H1 (cell line): ENCODE measurements around the gene G3BP1. TPM values are rescaled to one million over a fixed set of nuclear protein-coding genes. Genes with fewer than 3 reads are reported as not detected.

Experiments used
- CTCF ChIA-PET: fragments of 300-600 bp; sonication (Branson Sonifier 250); formaldehyde crosslinking; loops from one replicate; lab custom pipeline; 2021; ENCODE audit not compliant: partially characterized antibody; lab: Charles Lee
- POLR2A ChIA-PET: fragments of 300-600 bp; sonication (Branson Sonifier 250); formaldehyde crosslinking; loops from one replicate; lab custom pipeline; 2021; ENCODE audit warnings: inconsistent platforms; ENCODE audit not compliant: partially characterized antibody; lab: Charles Lee
- DNase-seq, 2 experiments: peaks; one replicate each; pipeline versions ENCODE4 v3.0.0 to v3.0.0-alpha.2; 2010 to 2022; ENCODE audit warnings: low spot score in 2 of 2, low read depth in 1 of 2, mixed read lengths in 1 of 2
- FAIRE-seq: peaks from 2 replicates; lab custom pipeline; 2011; peaks lifted over from hg19 to GRCh38; lab: Jason Lieb, UNC
- H2AFZ ChIP-seq: 2 replicates; pipeline ENCODE4 v1.8.1; 2012; ENCODE audit warnings: low read length, inconsistent platforms
- H2AK5ac ChIP-seq: 2 replicates; pipeline ENCODE4 v1.6.1; 2013; ENCODE audit warnings: low read depth, low read length
- H2BK120ac ChIP-seq: replicated peaks from 2 replicates; pipeline ENCODE3; 2013; ENCODE audit warnings: low read depth, low read length, inconsistent platforms
- H2BK12ac ChIP-seq: 2 replicates; pipeline ENCODE4 v1.6.1; 2013; ENCODE audit warnings: low read depth, low read length
- H2BK15ac ChIP-seq: 2 replicates; pipeline ENCODE4 v1.6.1; 2013; ENCODE audit warnings: low read length
- H2BK20ac ChIP-seq: 2 replicates; pipeline ENCODE4 v1.6.1; 2013; ENCODE audit warnings: low read length
- H2BK5ac ChIP-seq: 2 replicates; pipeline ENCODE4 v1.6.1; 2013; ENCODE audit warnings: low read depth, low read length
- H3K14ac ChIP-seq: 2 replicates; pipeline ENCODE4 v1.6.1; 2013; ENCODE audit warnings: inconsistent platforms; ENCODE audit not compliant: insufficient read length
- H3K18ac ChIP-seq: 2 replicates; pipeline ENCODE4 v1.6.1; 2013; ENCODE audit warnings: low read length; ENCODE audit errors: extremely low read depth
- H3K23ac ChIP-seq: 2 replicates; pipeline ENCODE4 v1.6.1; 2013; ENCODE audit warnings: inconsistent platforms; ENCODE audit not compliant: insufficient read length
- H3K23me2 ChIP-seq: 2 replicates; pipeline ENCODE4 v1.6.1; 2013; ENCODE audit warnings: low read depth, low read length
- H3K27ac ChIP-seq: 2 replicates; pipeline ENCODE4 v1.6.1; 2011; ENCODE audit warnings: low read depth, low read length, inconsistent platforms
- H3K27me3 ChIP-seq, 4 experiments: replicated peaks in 1 of 4; 1 replicate in 1 of 4; 2 replicates in 3 of 4; pipeline versions ENCODE4 v1.6.1 to v1.8.1; 2011 to 2013; ENCODE audit warnings: low read length in 3 of 4, mild to moderate bottlenecking in 3 of 4, inconsistent platforms in 2 of 4, mixed read lengths in 2 of 4, moderate library complexity in 1 of 4; ENCODE audit not compliant: control insufficient read depth in 3 of 4, insufficient read depth in 3 of 4; ENCODE audit errors: extremely low read depth in 1 of 4
- H3K36me3 ChIP-seq, 4 experiments: 2 replicates each; pipeline versions ENCODE4 v1.6.1 to v1.8.1; 2011 to 2013; ENCODE audit warnings: mild to moderate bottlenecking in 4 of 4, low read length in 3 of 4, moderate library complexity in 2 of 4, control low read depth in 1 of 4, inconsistent platforms in 1 of 4; ENCODE audit not compliant: insufficient read depth in 4 of 4, control insufficient read depth in 2 of 4
- H3K4ac ChIP-seq: replicated peaks from 2 replicates; pipeline ENCODE3; 2013; ENCODE audit warnings: low read length, low read depth, mixed read lengths, inconsistent platforms; ENCODE audit not compliant: insufficient read length
- H3K4me1 ChIP-seq, 4 experiments: replicated peaks in 1 of 4; 1 replicate in 1 of 4; 2 replicates in 3 of 4; pipeline versions ENCODE4 v1.6.1 to v1.8.1; 2011 to 2013; ENCODE audit warnings: low read length in 3 of 4, inconsistent platforms in 2 of 4, mixed read lengths in 1 of 4; ENCODE audit not compliant: insufficient read depth in 4 of 4, control insufficient read depth in 3 of 4
- H3K4me2 ChIP-seq, 2 experiments: 2 replicates each; pipeline versions ENCODE4 v1.6.1 to v1.8.1; 2011 to 2013; ENCODE audit warnings: low read depth in 2 of 2, low read length in 2 of 2, control low read depth in 1 of 2, inconsistent platforms in 1 of 2, mild to moderate bottlenecking in 1 of 2; ENCODE audit not compliant: insufficient read depth in 1 of 2
- H3K4me3 ChIP-seq, 4 experiments: fragments of 200-600, 300-600 bp in 1 of 4; sonication (generic), shearing (Covaris generic), sonication (Bioruptor Twin) in 1 of 4; 2 replicates each; pipeline versions ENCODE4 v1.5.1 to v1.8.1; 2011 to 2016; ENCODE audit warnings: low read length in 4 of 4, low read depth in 3 of 4, control low read depth in 2 of 4, inconsistent platforms in 2 of 4, mild to moderate bottlenecking in 2 of 4, mixed read lengths in 1 of 4, moderate library complexity in 1 of 4; ENCODE audit not compliant: insufficient read depth in 2 of 4; ENCODE audit errors: extremely low read depth in 1 of 4
- H3K56ac ChIP-seq: replicated peaks from 2 replicates; pipeline ENCODE3; 2013; ENCODE audit warnings: low read depth, mild to moderate bottlenecking, mixed read lengths, low read length, inconsistent platforms; ENCODE audit not compliant: insufficient read length
- H3K79me1 ChIP-seq: 2 replicates; pipeline ENCODE4 v1.6.1; 2013; ENCODE audit warnings: low read depth, low read length, control low read depth
- H3K79me2 ChIP-seq, 2 experiments: 2 replicates each; pipeline versions ENCODE4 v1.6.1 to v1.8.1; 2012 to 2013; ENCODE audit warnings: low read length in 2 of 2, mild to moderate bottlenecking in 2 of 2, inconsistent platforms in 1 of 2; ENCODE audit not compliant: insufficient read depth in 2 of 2, control insufficient read depth in 1 of 2
- H3K9ac ChIP-seq, 4 experiments: replicated peaks in 1 of 4; 1 replicate in 1 of 4; 2 replicates in 3 of 4; pipeline versions ENCODE4 v1.6.1 to v1.8.1; 2011 to 2013; ENCODE audit warnings: low read depth in 3 of 4, low read length in 3 of 4, control low read depth in 2 of 4, mild to moderate bottlenecking in 2 of 4, moderate library complexity in 2 of 4, inconsistent platforms in 1 of 4; ENCODE audit errors: extremely low read depth in 1 of 4
- H3K9me3 ChIP-seq, 2 experiments: 2 replicates each; pipeline versions ENCODE4 v1.6.1 to v1.8.1; 2012 to 2013; ENCODE audit warnings: mild to moderate bottlenecking in 2 of 2, moderate library complexity in 2 of 2, control low read depth in 1 of 2, inconsistent platforms in 1 of 2, low read depth in 1 of 2, low read length in 1 of 2, mixed read lengths in 1 of 2; ENCODE audit not compliant: insufficient read depth in 2 of 2
- H4K20me1 ChIP-seq, 2 experiments: replicated peaks in 1 of 2; 2 replicates each; pipeline versions ENCODE3 to v1.8.1; 2011 to 2013; ENCODE audit warnings: inconsistent platforms in 2 of 2, low read length in 2 of 2, mild to moderate bottlenecking in 1 of 2; ENCODE audit not compliant: insufficient read depth in 2 of 2, control insufficient read depth in 1 of 2
- H4K5ac ChIP-seq: 2 replicates; pipeline ENCODE4 v1.6.1; 2013; ENCODE audit warnings: low read length, low read depth, mixed read lengths, inconsistent platforms; ENCODE audit not compliant: insufficient read length
- H4K8ac ChIP-seq: 2 replicates; pipeline ENCODE4 v1.8.0; 2013; ENCODE audit warnings: mild to moderate bottlenecking, moderate library complexity, low read length, inconsistent platforms; ENCODE audit not compliant: insufficient read depth; ENCODE audit errors: extremely low read depth
- H4K91ac ChIP-seq: replicated peaks from 2 replicates; pipeline ENCODE3; 2013; ENCODE audit warnings: low read length, mixed read lengths, inconsistent platforms; ENCODE audit not compliant: insufficient read length
- CREB1 ChIP-seq: IDR thresholded peaks from 2 replicates; pipeline ENCODE4 v1.6.1; 2012; ENCODE audit warnings: inconsistent platforms
- E2F6 ChIP-seq: IDR thresholded peaks from 2 replicates; pipeline ENCODE4 v1.6.1; 2012; ENCODE audit warnings: inconsistent platforms
- HDAC2 ChIP-seq, 2 experiments: fragments of 300-600 bp in 1 of 2; sonication (generic) in 1 of 2; IDR thresholded peaks; 2 replicates each; pipeline ENCODE4 v1.6.1; 2011 to 2012; ENCODE audit warnings: low read depth in 2 of 2, low read length in 2 of 2, mild to moderate bottlenecking in 2 of 2, moderate library complexity in 2 of 2, borderline replicate concordance in 1 of 2, inconsistent platforms in 1 of 2
- HDAC6 ChIP-seq: IDR thresholded peaks from one replicate; pipeline ENCODE4 v1.7.1; 2012; ENCODE audit warnings: low read depth, mild to moderate bottlenecking, inconsistent platforms, low read length, moderate library complexity
- NRF1 ChIP-seq: IDR thresholded peaks from 2 replicates; pipeline ENCODE4 v1.6.1; 2011; ENCODE audit warnings: mild to moderate bottlenecking, low read depth, low read length, improper control_type of control experiment
- RXRA ChIP-seq: IDR thresholded peaks from 2 replicates; pipeline ENCODE4 v1.6.1; 2011; ENCODE audit warnings: low read depth, mild to moderate bottlenecking, low read length, moderate library complexity; ENCODE audit not compliant: insufficient read depth
- SIN3A ChIP-seq, 2 experiments: IDR thresholded peaks in 1 of 2; conservative IDR thresholded peaks in 1 of 2; 2 replicates each; pipeline ENCODE4 v1.6.1; 2011 to 2012; ENCODE audit warnings: low read length in 2 of 2, improper control_type of control experiment in 1 of 2, low read depth in 1 of 2, mild to moderate bottlenecking in 1 of 2
- SIX5 ChIP-seq: IDR thresholded peaks from 2 replicates; pipeline ENCODE4 v1.6.1; 2011; ENCODE audit warnings: mild to moderate bottlenecking, low read depth, low read length
- TAF7 ChIP-seq: optimal IDR thresholded peaks from 2 replicates; pipeline ENCODE3; 2011; ENCODE audit warnings: low read depth, mild to moderate bottlenecking, inconsistent platforms, low read length, moderate library complexity, borderline replicate concordance
- TEAD4 ChIP-seq: IDR thresholded peaks from 2 replicates; pipeline ENCODE4 v1.6.1; 2012; ENCODE audit warnings: low read depth, low read length, inconsistent platforms, mixed read lengths
- WGBS, 2 experiments: shearing (Covaris generic) in 1 of 2; methylation state at CpG; one replicate each; pipeline versions ENCODE4 v1.1.6 to v1.1.7; 2013 to 2015; ENCODE audit warnings: low lambda C conversion rate in 2 of 2, mixed read lengths in 2 of 2, inconsistent platforms in 1 of 2, low coverage in 1 of 2, missing lambda C conversion rate in 1 of 2; ENCODE audit not compliant: insufficient replicate concordance in 2 of 2, insufficient coverage in 1 of 2, insufficient read length in 1 of 2; ENCODE audit errors: extremely low coverage in 1 of 2, missing lambda C conversion rate in 1 of 2; 5-methylcytosine and 5-hydroxymethylcytosine counted together
- polyA plus RNA-seq, 7 experiments: library from polyadenylated mRNA; depleted of rRNA in 3 of 7; stranded (reverse) in 5 of 7; unstranded in 2 of 7; fragments of >200 nt in 5 of 7; fragments of 200-250 nt in 2 of 7; gene quantifications; 1 replicate in 5 of 7; 2 replicates in 1 of 7; 4 replicates in 1 of 7; pipeline versions ENCODE4 v1.2.1 to v1.2.3, GENCODE V29; 2011 to 2013; ENCODE audit warnings: missing spikeins in 2 of 7, mixed read lengths in 2 of 7
- total RNA-seq: library from RNA; stranded (reverse); fragmentation: NEBNext Ultra II Directional; extraction: Animal tissue kit (Norgen Biotek cat#: 25700); gene quantifications from 2 replicates; pipeline ENCODE4 v1.2.1, GENCODE V29; 2021

G3BP1 gene
- total and polyA plus RNA-seq, 2 of the 8 experiments (the other 6 are each of a cell fraction or from before 2014, with no cell fraction given) = 71.2 to 516 TPM

DNA sequence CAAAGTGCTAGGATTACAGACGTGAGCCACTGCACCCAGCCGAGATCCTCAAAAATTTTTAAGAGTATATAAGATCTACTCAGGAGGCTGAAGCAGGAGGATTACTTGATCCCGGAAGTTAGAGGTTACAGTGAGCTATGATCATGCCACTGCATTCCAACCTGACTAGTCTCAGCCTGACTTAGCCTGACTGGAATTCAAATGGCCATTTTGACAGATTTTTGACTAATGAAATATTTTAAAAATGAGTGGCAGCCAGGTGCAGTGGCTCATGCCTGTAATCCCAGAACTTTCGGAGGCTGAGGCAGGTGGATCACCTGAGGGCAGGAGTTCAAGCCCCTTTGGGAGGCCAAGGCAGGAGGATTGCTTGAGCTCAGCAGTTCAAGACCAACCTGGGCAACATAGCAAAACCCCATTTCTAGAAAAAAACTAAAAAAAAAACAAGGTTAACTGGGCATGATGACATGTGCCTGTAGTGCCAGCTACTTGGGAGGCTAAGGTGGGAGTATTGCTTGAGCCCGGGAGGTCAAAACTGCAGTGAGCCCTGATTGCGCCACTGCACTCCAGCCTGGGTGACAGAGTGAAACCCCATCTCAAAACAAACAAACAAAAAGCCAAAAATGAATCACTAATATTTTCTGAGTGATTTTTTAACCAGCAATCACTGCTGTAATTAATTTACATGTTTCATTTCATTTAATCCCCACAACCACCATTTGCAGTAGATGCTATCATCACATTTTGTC, 29.9 kb upstream of the G3BP1 start:
- H3K9me3 ChIP-seq = no peaks in the 10 kb centered on the region
- H3K23ac ChIP-seq = no peak overlapping the region
- H3K27me3 ChIP-seq = no peaks in the 10 kb centered on the region
- H3K18ac ChIP-seq = no peak overlapping the region
- H2BK120ac ChIP-seq = no peak overlapping the region
- no peak overlapping the region for H4K5ac ChIP-seq
- no peaks in the 10 kb centered on the region for H3K23me2 ChIP-seq
- no peak overlapping the region for H3K14ac ChIP-seq
- no peak overlapping the region for H4K91ac ChIP-seq
- CTCF ChIA-PET = interaction anchor here (0.7 to 38.0 kb wide), 33 partner anchors 9 to 693 kb away, joined by 3 to 991 read pairs (median 5); partner anchors contain the start of genes ATOX1, SLC36A1 and SPARC
- no peak overlapping the region for H3K4me2 ChIP-seq
- H2AFZ ChIP-seq = no peak overlapping the region
- WGBS, 2 experiments = 90% methylated on average over 6 of the region's 6 CpGs; no CpG with 5 or more reads in 1 of the 2 experiments
- FAIRE-seq (no peak), DNase-seq (no peak)
- H3K4me1 ChIP-seq = peaks cover 6 to 10% (median 9%) of the 10 kb centered on the region in 4 experiments
- no peak overlapping the region for H2BK12ac ChIP-seq
- no peak overlapping the region for H3K4ac ChIP-seq
- no peaks in the 10 kb centered on the region for H4K20me1 ChIP-seq
- POLR2A ChIA-PET = interaction anchor here (0.9 to 5.1 kb wide), 6 partner anchors 9 to 81 kb away, joined by 3 to 33 read pairs (median 8); partner anchors contain the start of genes ATOX1 and G3BP1
- H2BK20ac ChIP-seq = no peak overlapping the region
- H3K36me3 ChIP-seq = peaks cover 3 to 14% (median 7%) of the 10 kb centered on the region in 4 experiments; a peak in 4 of 8 replicates
- no peak overlapping the region for H3K27ac ChIP-seq
- H3K79me2 ChIP-seq = no peaks in the 10 kb centered on the region
- H2BK5ac ChIP-seq = no peak overlapping the region
- H3K4me3 ChIP-seq = no peak overlapping the region
- no peak overlapping the region for H3K9ac ChIP-seq
- no peak overlapping the region for H2BK15ac ChIP-seq
- TF ChIP-seq CREB1 (no peak), RXRA (no peak), TAF7 (no peak), NRF1 (no peak), HDAC2 (IDR thresholded peaks at IDR 0.05; ENCODE audit: borderline replicate concordance in 1 of 2, low read depth in 2 of 2, low read length in 2 of 2) (no peak), SIN3A (conservative IDR thresholded peaks at IDR 0.05 in 1 of 2, IDR thresholded peaks at IDR 0.05 in 1 of 2; ENCODE audit: low read depth in 1 of 2, low read length in 2 of 2) (no peak), TEAD4 (no peak), HDAC6 (no peak), E2F6 (no peak), SIX5 (no peak)
- no peak overlapping the region for H2AK5ac ChIP-seq
- no peaks in the 10 kb centered on the region for H3K79me1 ChIP-seq
- no peak overlapping the region for H3K56ac ChIP-seq
- H4K8ac ChIP-seq = no peak overlapping the region
